Subcutaneous abdominal adipose tissue (tissue), 5 donors: Measurements from ENCODE around the gene DNAJC11.

Experiments used
- H3K27ac ChIP-seq: one replicate; pipeline ENCODE4 v1.7.0; 2013; ENCODE audit warnings: low read depth, mild to moderate bottlenecking, inconsistent platforms, low read length, moderate library complexity
- H3K27me3 ChIP-seq, 5 donors: one replicate each; pipeline ENCODE4 v1.7.0; 2013; ENCODE audit warnings: low read length in 5 of 5, inconsistent platforms in 1 of 5; ENCODE audit not compliant: control insufficient read depth in 5 of 5, insufficient read depth in 4 of 5
- H3K36me3 ChIP-seq, 5 donors: one replicate each; pipeline ENCODE4 v1.7.0; 2013; ENCODE audit warnings: low read length in 5 of 5; ENCODE audit not compliant: control insufficient read depth in 5 of 5, insufficient read depth in 5 of 5
- H3K4me1 ChIP-seq, 5 donors: one replicate each; pipeline ENCODE4 v1.7.0; 2013; ENCODE audit warnings: low read length in 5 of 5, mild to moderate bottlenecking in 3 of 5, moderate library complexity in 1 of 5; ENCODE audit not compliant: control insufficient read depth in 5 of 5, insufficient read depth in 5 of 5
- H3K4me3 ChIP-seq, 5 donors: one replicate each; pipeline ENCODE4 v1.7.0; 2013; ENCODE audit warnings: low read length in 5 of 5, low read depth in 1 of 5
- H3K9ac ChIP-seq, 5 donors: one replicate each; pipeline ENCODE4 v1.7.0; 2013; ENCODE audit warnings: low read length in 5 of 5, mild to moderate bottlenecking in 4 of 5, moderate library complexity in 3 of 5
- H3K9me3 ChIP-seq, 5 donors: one replicate each; pipeline ENCODE4 v1.7.0; 2013; ENCODE audit warnings: low read length in 5 of 5; ENCODE audit not compliant: control insufficient read depth in 5 of 5
- donor health status: healthy.
- donor health status: healthy.
- donor health status: healthy.
- donor health status: healthy.
- donor health status: healthy.

DNAJC11 gene

DNA sequence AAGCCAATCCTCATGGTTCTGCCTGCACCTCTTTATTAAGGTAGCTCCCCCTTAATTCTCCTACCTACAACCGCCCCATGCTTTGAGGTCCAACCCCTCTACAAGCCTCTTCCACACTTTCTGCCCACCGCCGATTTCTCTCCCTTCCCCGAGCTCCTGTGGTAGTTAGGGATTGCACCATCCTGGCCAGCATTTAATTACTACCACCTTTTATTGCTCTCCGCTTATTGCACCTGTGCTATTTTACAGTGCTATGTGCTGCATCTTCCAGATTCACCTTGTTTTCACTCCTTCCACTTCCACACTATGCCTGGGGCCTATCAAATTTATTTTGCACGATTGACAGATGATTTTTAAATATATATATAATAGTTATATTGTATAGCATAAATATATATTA lies 29.3 kb upstream of the DNAJC11 start:
- H3K27me3 ChIP-seq, result peaks cover 0 to 4% (median 0%) of the 10 kb centered on the region in 5 donors
- no peaks in the 10 kb centered on the region for H3K36me3 ChIP-seq
- H3K4me3 ChIP-seq, result no peak overlapping the region
- no peak overlapping the region for H3K27ac ChIP-seq
- no peaks in the 10 kb centered on the region for H3K9me3 ChIP-seq
- H3K9ac ChIP-seq, result no peak overlapping the region
- peaks cover 0 to 9% (median 3%) of the 10 kb centered on the region in 5 donors for H3K4me1 ChIP-seq

DNA sequence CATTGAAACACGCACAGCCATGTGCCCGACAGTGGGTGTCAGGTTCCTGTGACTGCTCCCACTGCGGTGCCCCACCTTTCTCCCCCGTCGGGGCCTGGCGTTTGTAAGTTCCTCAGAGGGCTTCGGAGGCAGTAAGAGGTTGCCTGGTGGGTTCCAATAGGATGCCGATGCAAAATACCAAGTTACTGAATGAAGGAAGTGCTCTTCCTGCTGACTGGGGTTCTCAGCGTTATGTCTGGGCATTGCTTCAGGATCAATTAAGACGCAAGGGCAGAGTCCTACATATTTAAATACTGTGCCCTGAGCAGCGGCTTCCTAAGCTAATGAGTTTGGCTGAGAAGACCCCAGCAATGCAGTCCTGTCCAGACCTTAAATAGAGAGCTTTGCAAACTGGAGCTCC lies 28.9 kb upstream of the DNAJC11 start:
- Histone ChIP-seq H3K9me3 (no peaks in the 10 kb centered on the region), H3K4me3 (no peak overlapping the region)

DNA sequence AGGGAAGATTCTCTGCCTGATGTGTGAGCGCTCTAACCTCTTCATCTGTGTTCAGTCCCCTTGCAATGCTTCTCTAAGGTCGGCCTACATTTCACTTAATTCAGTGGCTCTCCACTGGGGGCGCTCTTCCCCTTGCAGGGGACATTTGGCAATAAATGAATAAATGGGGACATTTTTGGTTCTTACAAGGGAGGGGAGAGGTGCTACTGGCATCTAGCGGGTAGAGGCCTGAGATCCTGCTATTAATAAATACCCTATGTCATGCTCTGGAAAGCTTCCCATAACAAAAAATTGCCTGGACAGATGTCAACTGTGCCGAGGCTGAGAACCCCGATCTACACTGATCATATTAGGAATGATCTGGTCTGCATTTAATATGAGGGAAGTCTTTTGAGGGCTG lies 25.9 kb upstream of the DNAJC11 start:
- H3K9me3 ChIP-seq, result no peaks in the 10 kb centered on the region
- peaks cover 0 to 6% (median 0%) of the 10 kb centered on the region in 5 donors for H3K4me1 ChIP-seq
- H3K9ac ChIP-seq, result no peak overlapping the region
- peaks cover 0 to 4% (median 3%) of the 10 kb centered on the region in 5 donors for H3K27me3 ChIP-seq
- no peaks in the 10 kb centered on the region for H3K36me3 ChIP-seq
- no peak overlapping the region for H3K27ac ChIP-seq
- H3K4me3 ChIP-seq, result no peak overlapping the region

More for the DNA sequence above, 28.9 kb upstream of the DNAJC11 start:
- Histone ChIP-seq H3K27ac (no peak overlapping the region), H3K9ac (no peak overlapping the region), H3K27me3 (peaks cover 0 to 4% (median 0%) of the 10 kb centered on the region in 5 donors), H3K4me1 (peaks cover 0 to 6% (median 0%) of the 10 kb centered on the region in 5 donors), H3K36me3 (no peaks in the 10 kb centered on the region)

DNA sequence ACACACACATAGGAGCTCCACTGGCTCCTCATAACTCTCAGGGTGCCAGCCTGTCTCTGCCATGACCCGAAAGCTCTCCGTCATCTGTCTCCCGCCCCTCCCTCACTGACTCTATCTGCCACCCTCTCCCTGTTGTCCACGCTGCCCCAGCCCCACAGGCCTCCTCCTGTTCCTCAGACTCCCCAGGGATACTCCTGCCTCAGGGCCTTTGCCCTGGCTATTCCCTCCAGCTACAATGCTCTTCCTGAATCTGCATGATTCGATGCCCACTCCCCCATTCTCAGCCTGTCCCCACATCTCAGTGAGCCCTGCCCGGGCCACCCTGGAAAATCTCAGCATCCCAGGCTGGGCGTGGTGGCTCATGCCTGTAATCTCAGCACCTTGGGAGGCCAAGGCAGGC lies 24.6 kb upstream of the DNAJC11 start:
- H3K36me3 ChIP-seq, result no peaks in the 10 kb centered on the region
- peaks cover 0 to 6% (median 0%) of the 10 kb centered on the region in 5 donors for H3K4me1 ChIP-seq
- H3K27me3 ChIP-seq, result peaks cover 0 to 4% (median 3%) of the 10 kb centered on the region in 5 donors
- no peak overlapping the region for H3K9ac ChIP-seq
- H3K4me3 ChIP-seq, result no peak overlapping the region
- no peak overlapping the region for H3K27ac ChIP-seq
- H3K9me3 ChIP-seq, result no peaks in the 10 kb centered on the region

DNA sequence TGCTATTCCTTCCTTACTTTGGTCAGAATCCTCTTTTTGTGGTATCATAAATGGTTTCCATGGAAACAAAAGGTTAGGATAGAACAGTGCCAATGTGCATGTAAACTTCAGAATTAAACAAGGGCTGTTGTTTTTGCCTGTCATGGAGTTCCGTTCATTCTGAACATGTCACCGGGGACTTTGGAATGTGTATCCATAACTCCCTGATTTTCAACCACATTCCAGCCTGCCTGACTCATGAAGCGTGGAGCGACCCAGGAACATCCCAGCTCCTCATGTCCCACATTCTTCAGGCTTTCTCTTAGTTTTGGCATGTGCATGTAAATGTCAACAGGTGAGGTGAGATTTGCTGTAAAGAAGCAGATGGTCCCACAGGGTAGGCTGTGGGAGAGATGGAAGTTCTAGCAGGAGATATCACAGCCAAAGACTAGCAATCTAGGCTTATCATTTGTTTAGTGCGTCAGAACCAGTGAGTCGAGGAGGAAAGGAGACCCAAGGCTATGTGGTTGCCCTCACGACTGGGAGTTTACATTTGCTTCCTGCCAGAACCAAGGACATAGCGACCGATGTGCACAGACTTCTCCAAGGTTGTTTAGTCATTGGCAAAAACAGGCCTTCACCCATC lies 23.0 kb upstream of the DNAJC11 start:
- H3K9ac ChIP-seq, result no peak overlapping the region
- no peak overlapping the region for H3K27ac ChIP-seq
- H3K9me3 ChIP-seq, result no peaks in the 10 kb centered on the region
- no peak overlapping the region for H3K4me3 ChIP-seq
- H3K27me3 ChIP-seq, result peaks cover 0 to 4% (median 0%) of the 10 kb centered on the region in 5 donors
- no peaks in the 10 kb centered on the region for H3K36me3 ChIP-seq
- H3K4me1 ChIP-seq, result peaks cover 0 to 6% (median 0%) of the 10 kb centered on the region in 5 donors

DNA sequence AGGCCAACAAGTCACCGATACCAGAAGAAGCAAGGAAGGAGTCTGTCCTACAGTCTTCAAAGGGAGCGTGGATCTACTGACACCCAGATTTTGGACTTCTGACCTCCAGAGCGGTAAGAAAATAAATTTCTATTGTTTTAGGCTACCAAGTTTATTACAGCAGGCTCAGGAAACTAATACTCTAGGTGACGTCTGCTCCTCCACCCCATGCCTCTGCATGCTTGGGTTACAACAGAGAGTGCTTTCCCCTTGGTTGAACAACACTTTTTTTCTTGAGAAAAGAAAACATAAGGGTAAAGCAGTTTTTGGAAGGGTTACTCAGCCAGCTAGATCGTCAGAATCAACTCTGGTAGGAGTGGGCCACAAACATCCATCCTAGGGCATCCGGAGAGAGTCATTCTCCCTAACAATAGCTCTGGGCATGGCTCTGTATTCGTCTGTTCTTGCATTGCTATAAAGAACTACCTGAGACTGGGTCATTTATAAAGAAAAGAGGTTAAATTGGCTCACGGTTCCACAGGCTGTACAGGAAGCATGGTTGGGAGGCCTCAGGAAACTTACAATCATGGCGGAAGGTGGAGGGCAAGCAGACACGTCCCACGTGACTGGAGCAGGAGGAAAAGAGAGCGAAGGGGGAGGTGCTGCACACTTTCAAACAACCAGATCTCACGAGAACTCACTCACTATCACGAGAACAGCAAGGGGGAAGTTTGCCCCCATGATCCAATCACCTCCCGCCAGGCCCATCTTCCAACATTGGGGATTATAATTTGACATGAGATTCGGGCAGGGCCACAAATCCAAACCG lies 22.2 kb upstream of the DNAJC11 start:
- H3K9me3 ChIP-seq, result no peaks in the 10 kb centered on the region
- peaks cover 0 to 6% (median 0%) of the 10 kb centered on the region in 5 donors for H3K4me1 ChIP-seq
- no peak overlapping the region for H3K27ac ChIP-seq
- no peak overlapping the region for H3K9ac ChIP-seq
- H3K27me3 ChIP-seq, result peaks cover 0 to 4% (median 2%) of the 10 kb centered on the region in 5 donors
- H3K4me3 ChIP-seq, result no peak overlapping the region
- no peaks in the 10 kb centered on the region for H3K36me3 ChIP-seq

DNA sequence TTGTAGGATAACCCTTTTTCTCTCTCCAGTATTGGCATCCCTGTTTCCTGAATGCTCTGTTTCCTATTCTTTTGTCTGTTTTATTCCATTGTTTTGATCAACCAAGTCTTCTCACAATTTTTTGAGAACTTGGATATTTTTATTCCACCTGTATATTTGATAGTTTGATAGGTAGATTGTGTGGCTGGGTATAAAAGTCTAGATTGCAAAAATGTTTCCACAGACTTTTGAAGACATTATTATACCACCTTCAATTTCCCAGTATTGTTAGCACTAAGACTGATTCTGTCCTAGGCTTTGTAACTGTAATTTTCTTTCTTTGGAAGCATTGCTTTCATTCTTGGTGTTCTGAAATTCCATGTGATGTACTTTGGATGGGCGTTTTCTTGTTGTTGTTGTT lies 9.6 kb upstream of the DNAJC11 start:
- H3K4me1 ChIP-seq, result no peaks in the 10 kb centered on the region
- peaks cover 4 to 10% (median 5%) of the 10 kb centered on the region in 5 donors for H3K9me3 ChIP-seq
- H3K9ac ChIP-seq, result no peak overlapping the region
- no peaks in the 10 kb centered on the region for H3K36me3 ChIP-seq
- no peak overlapping the region for H3K27ac ChIP-seq
- H3K4me3 ChIP-seq, result no peak overlapping the region
- peaks cover 0 to 3% (median 0%) of the 10 kb centered on the region in 5 donors for H3K27me3 ChIP-seq

DNA sequence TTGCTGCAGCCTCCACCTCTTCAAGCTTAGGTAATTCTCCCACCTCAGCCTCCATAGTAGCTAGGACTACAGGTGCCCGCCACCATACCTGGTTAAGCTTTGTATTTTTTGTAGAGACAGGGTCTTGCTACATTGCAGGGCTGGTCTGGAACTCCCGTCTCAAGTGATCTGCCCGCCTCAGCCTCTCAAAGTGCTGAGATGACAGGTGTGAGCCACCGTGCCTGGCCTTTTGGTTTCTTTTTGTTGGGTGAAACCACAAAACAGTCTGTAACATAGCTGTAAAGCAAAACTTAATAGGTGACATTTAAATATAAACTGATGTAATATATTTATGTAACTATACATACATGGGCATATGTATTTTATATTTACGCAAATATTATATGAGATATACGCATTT lies 3.1 kb upstream of the DNAJC11 start:
- H3K9ac ChIP-seq, result no peak overlapping the region
- H3K9me3 ChIP-seq, result peaks cover 0 to 2% (median 0%) of the 10 kb centered on the region in 5 donors
- no peak overlapping the region for H3K27ac ChIP-seq
- peaks cover 4 to 21% (median 15%) of the 10 kb centered on the region in 5 donors for H3K4me1 ChIP-seq
- H3K4me3 ChIP-seq, result no peak overlapping the region
- no peaks in the 10 kb centered on the region for H3K36me3 ChIP-seq
- peaks cover 0 to 3% (median 0%) of the 10 kb centered on the region in 5 donors for H3K27me3 ChIP-seq

DNA sequence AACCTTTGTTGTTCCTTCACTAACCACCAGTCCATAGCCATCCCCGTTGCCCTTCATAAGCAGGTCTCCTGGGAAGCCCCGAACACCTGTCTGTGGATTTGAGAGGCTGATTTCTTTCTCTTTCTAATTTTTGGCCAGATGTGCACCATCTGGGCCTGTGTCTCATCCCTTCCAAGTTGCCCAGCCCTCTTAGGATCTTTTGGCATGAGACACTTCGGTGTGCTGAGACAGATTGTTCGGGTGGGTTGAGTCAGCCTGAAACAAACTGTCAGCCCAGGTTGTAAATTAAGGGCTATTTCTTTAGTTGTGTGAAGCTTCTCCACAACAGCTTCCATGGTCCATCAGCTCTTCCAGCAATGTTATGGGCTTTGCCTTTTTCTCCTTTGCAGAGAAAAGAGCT lies 1.4 kb upstream of the DNAJC11 start:
- Histone ChIP-seq H3K27me3 (peaks cover 0 to 3% (median 0%) of the 10 kb centered on the region in 5 donors), H3K27ac (no peak overlapping the region), H3K4me3 (no peak overlapping the region), H3K9me3 (peaks cover 0 to 2% (median 0%) of the 10 kb centered on the region in 5 donors), H3K36me3 (peaks cover 0 to 3% (median 0%) of the 10 kb centered on the region in 5 donors), H3K9ac (no peak overlapping the region), H3K4me1 (peaks cover 4 to 22% (median 16%) of the 10 kb centered on the region in 5 donors)

DNA sequence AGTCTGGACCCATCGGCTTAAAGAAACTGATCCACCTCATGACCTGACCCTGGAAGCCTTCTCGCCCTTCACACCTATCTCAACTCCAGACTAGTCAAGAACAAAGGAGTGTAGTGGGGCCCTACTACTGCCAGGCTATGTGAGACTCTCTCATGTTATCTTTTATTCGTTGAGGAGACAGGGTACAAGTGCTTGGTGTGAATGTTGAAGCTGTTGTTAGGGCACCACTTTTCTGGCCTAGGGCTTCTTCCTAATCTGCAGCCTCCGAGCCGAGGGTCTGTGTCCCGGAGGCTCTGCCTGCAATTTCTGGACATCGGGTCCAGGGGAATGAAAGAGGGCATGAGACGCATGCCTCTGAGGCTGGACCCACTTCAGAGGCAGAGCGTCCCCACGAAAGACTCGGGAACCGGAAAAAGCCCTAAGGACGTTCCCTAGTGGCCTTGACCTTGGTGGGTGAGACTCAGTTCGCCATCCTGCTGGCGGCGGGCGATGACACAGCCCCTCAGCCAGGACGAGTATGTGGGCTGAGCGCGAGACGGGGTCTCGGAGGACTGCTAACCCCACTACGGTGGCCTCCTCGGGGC lies 671 bp downstream of the DNAJC11 start:
- H3K9me3 ChIP-seq, result peaks cover 0 to 2% (median 0%) of the 10 kb centered on the region in 5 donors

More for the DNA sequence above, 671 bp downstream of the DNAJC11 start:
- peaks cover 4 to 22% (median 16%) of the 10 kb centered on the region in 5 donors for H3K4me1 ChIP-seq
- peaks cover 0 to 11% (median 0%) of the 10 kb centered on the region in 5 donors for H3K36me3 ChIP-seq
- peak overlapping the region; percentile 75 to 99 (median 98) for H3K4me3 ChIP-seq
- peak overlapping the region; percentile 60 to 99 (median 98) for H3K9ac ChIP-seq
- peak overlapping the region; percentile 75 for H3K27ac ChIP-seq
- no peaks in the 10 kb centered on the region for H3K27me3 ChIP-seq
